Body of pancreas (tissue), 4 donors: Measurements from ENCODE around the gene PDHX.

Experiments used
- POLR2A ChIP-seq, 3 donors: fragments of 450-650 bp; IDR thresholded peaks; one replicate each; pipeline ENCODE4 v1.6.1; 2016; ENCODE audit warnings: antibody characterized with exemption in 3 of 3, mild to moderate bottlenecking in 2 of 3
- TF ChIP-seq, protein P1 (sequence below), 7 experiments: fragments of 450-650 bp in 4 of 7; fragments of 200-600 bp in 3 of 7; sonication (generic) in 3 of 7; IDR thresholded peaks; one replicate each; pipeline ENCODE4 v1.5.1; 2016 to 2019; ENCODE audit warnings: antibody characterized with exemption in 7 of 7

DNA sequence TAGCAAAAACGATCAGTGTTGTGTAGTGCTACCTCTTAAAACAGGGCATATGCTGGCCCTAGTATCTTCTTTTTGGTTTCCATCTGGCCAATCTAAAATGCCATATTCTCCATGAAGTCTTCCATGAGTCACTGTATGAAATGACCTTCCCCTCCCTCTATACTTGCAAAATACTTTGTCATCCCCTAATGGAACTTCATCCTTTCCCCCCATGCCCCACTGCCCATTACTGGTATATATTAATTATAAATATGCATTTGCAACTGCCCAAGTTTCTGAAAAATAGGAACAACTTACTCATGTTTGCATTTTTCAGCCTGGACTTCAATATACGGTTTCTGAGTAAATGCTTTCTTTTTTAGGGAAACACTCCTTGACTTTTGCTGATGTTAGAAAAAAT is 4.7 kb upstream of the PDHX start:
- TF ChIP-seq, protein P1, sequence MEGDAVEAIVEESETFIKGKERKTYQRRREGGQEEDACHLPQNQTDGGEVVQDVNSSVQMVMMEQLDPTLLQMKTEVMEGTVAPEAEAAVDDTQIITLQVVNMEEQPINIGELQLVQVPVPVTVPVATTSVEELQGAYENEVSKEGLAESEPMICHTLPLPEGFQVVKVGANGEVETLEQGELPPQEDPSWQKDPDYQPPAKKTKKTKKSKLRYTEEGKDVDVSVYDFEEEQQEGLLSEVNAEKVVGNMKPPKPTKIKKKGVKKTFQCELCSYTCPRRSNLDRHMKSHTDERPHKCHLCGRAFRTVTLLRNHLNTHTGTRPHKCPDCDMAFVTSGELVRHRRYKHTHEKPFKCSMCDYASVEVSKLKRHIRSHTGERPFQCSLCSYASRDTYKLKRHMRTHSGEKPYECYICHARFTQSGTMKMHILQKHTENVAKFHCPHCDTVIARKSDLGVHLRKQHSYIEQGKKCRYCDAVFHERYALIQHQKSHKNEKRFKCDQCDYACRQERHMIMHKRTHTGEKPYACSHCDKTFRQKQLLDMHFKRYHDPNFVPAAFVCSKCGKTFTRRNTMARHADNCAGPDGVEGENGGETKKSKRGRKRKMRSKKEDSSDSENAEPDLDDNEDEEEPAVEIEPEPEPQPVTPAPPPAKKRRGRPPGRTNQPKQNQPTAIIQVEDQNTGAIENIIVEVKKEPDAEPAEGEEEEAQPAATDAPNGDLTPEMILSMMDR (IDR thresholded peaks at IDR 0.05): no peak
- no peak for TF ChIP-seq POLR2A (IDR thresholded peaks at IDR 0.05)
